Right lobe of liver (tissue), 4 donors: Measurements from ENCODE around the gene CA9.

Experiments
- CTCF ChIP-seq, 4 donors: fragments of 200-600 bp in 3 of 4; fragments of 450-650 bp in 1 of 4; IDR thresholded peaks; one replicate each; pipeline versions ENCODE4 v1.5.1 to v1.8.0; 2016 to 2022; ENCODE audit warnings: antibody characterized with exemption in 4 of 4, mild to moderate bottlenecking in 2 of 4
- POLR2A ChIP-seq: fragments of 450-650 bp; IDR thresholded peaks from one replicate; pipeline ENCODE4 v1.6.1; 2017; ENCODE audit warnings: antibody characterized with exemption, mild to moderate bottlenecking
- donor health status: DM: no; HTN: no; CAD: no.
- donor health status: DM: no; HTN: no; CAD: no.
- donor health status: DM: no; HTN: yes; CAD: no.

- no peak for TF ChIP-seq POLR2A
- no peak for TF ChIP-seq CTCF (IDR thresholded peaks at IDR 0.05)
Measured at GRCh38 chr9:35729101-35729500, 55.4 kb downstream of the CA9 start.
